Cardiac muscle cell (in vitro differentiated cells and primary cell): ENCODE results near the gene MXI1. TPM values are rescaled to one million over a fixed set of nuclear protein-coding genes. Genes with fewer than 3 reads are reported as not detected.

Source experiments
- DNase-seq, 2 donors: peaks; one replicate each; pipeline versions ENCODE4 v3.0.0 to v3.0.0-alpha.2; 2010 to 2017; ENCODE audit warnings: low read depth in 1 of 2, low spot score in 1 of 2
- H3K27ac ChIP-seq: fragments of 200-600 bp; sonication (generic); 2 replicates; pipeline ENCODE4 v1.5.1; 2016
- H3K27me3 ChIP-seq: fragments of 200-600 bp; sonication (generic); 2 replicates; pipeline ENCODE4 v1.6.0; 2016; ENCODE audit warnings: control low read depth
- H3K36me3 ChIP-seq: fragments of 200-600 bp; sonication (generic); 2 replicates; pipeline ENCODE4 v1.5.1; 2016; ENCODE audit warnings: control low read depth
- H3K4me1 ChIP-seq: fragments of 200-600 bp; sonication (generic); 2 replicates; pipeline ENCODE4 v1.8.1; 2017; ENCODE audit warnings: low read depth, mild to moderate bottlenecking, mixed run types
- H3K4me3 ChIP-seq: fragments of 200-600 bp; sonication (generic); 2 replicates; pipeline ENCODE4 v1.5.1; 2016; ENCODE audit warnings: mild to moderate bottlenecking
- H3K9me3 ChIP-seq: fragments of 200-600 bp; sonication (generic); 2 replicates; pipeline ENCODE4 v1.5.1; 2017; ENCODE audit warnings: low read depth, mild to moderate bottlenecking, control low read depth
- CTCF ChIP-seq: IDR thresholded peaks from 2 replicates; pipeline ENCODE4 v1.5.1; 2012; ENCODE audit warnings: low read depth, mild to moderate bottlenecking, low read length
- polyA plus RNA-seq: library from polyadenylated mRNA; unstranded; fragments of >200 nt; fragmentation: Nextera tagmentation; extraction: Ambion mirVana; gene quantifications from 2 replicates; pipeline ENCODE4 v1.2.1, GENCODE V29; 2016
- total RNA-seq: library from RNA; depleted of rRNA; stranded (reverse); fragments of >200 nt; gene quantifications from 2 replicates; pipeline ENCODE4 v1.2.3, GENCODE V29; 2016

The MXI1 gene
- total and polyA plus RNA-seq, 2 experiments from 2014 or later, result 55.0 to 68.4 TPM

- Histone ChIP-seq H3K4me1 (peaks cover 7% of the 10 kb centered on the region), H3K27me3 (no peaks in the 10 kb centered on the region), H3K4me3 (no peak overlapping the region), H3K27ac (no peak overlapping the region), H3K36me3 (peaks cover 66% of the 10 kb centered on the region), H3K9me3 (no peaks in the 10 kb centered on the region)
- no peak for TF ChIP-seq CTCF
- no peak for DNase-seq
Measured at GRCh38 chr10:110300486-110300986, 93.1 kb downstream of the MXI1 start.

GRCh38 chr10:110303681-110304080 lies 96.3 kb downstream of the MXI1 start:
- H3K27me3 ChIP-seq, result no peaks in the 10 kb centered on the region
- H3K27ac ChIP-seq, result peak overlapping the region; percentile 99
- DNase-seq, result no peak
- H3K9me3 ChIP-seq, result no peaks in the 10 kb centered on the region
- peak overlapping the region; percentile 98 for H3K4me3 ChIP-seq
- TF ChIP-seq CTCF, result no peak
- peaks cover 35% of the 10 kb centered on the region for H3K36me3 ChIP-seq
- peaks cover 14% of the 10 kb centered on the region for H3K4me1 ChIP-seq

GRCh38 chr10:110304394-110304779 lies 97.0 kb downstream of the MXI1 start:
- Histone ChIP-seq H3K27ac (peak overlapping the region; percentile 99), H3K27me3 (no peaks in the 10 kb centered on the region), H3K9me3 (no peaks in the 10 kb centered on the region), H3K4me3 (peak overlapping the region; percentile 98), H3K36me3 (peaks cover 28% of the 10 kb centered on the region), H3K4me1 (peaks cover 14% of the 10 kb centered on the region)
- TF ChIP-seq CTCF, result no peak
- peak; percentile 33 to 62 for DNase-seq

GRCh38 chr10:110304780-110305421 lies 97.5 kb downstream of the MXI1 start, which contains the start of gene SMNDC1:
Gene SMNDC1 (minus strand): TSS chr10:110304920. CDS start chr10:110303587, 1,333 bp downstream.
- peak within 1 kb of the TSS; percentile 98 for H3K4me3 ChIP-seq
- no peak for TF ChIP-seq CTCF
- no peaks in the 10 kb centered on the region for H3K9me3 ChIP-seq
- H3K27me3 ChIP-seq, result no peaks in the 10 kb centered on the region
- H3K27ac ChIP-seq, result peak within 1 kb of the TSS; percentile 99
- peaks cover 14% of the 10 kb centered on the region for H3K4me1 ChIP-seq
- peaks cover 23% of the 10 kb centered on the region for H3K36me3 ChIP-seq
- peak; percentile 99 for DNase-seq

- Histone ChIP-seq H3K27me3 (no peaks in the 10 kb centered on the region), H3K4me1 (peaks cover 14% of the 10 kb centered on the region), H3K27ac (peak overlapping the region; percentile 99), H3K36me3 (peaks cover 16% of the 10 kb centered on the region), H3K9me3 (no peaks in the 10 kb centered on the region), H3K4me3 (no peak overlapping the region)
- DNase-seq, result peak; percentile 64 to 89
- TF ChIP-seq CTCF, result peak; percentile 62
Measured at GRCh38 chr10:110305767-110306451, 98.5 kb downstream of the MXI1 start.
